HG02571 (cell line): ENCODE measurements around the gene PINK1.

ENCODE experiments used
- ATAC-seq: cut with Tn5 transposase; IDR thresholded peaks from one replicate; pipeline ENCODE4 v1.9.1; 2021; ENCODE audit warnings: mild to moderate bottlenecking, moderate library complexity; ENCODE audit not compliant: unreplicated experiment

Gene PINK1

GRCh38 chr1:20610970-20611369 is 22.3 kb upstream of the PINK1 start:
- ATAC-seq: no peak

- ATAC-seq: no peak
These were observed 21.6 kb upstream of the PINK1 start for GRCh38 chr1:20611652-20612051.

GRCh38 chr1:20612221-20612746 is 21.0 kb upstream of the PINK1 start:
- no peak for ATAC-seq

GRCh38 chr1:20614131-20614579 is 19.1 kb upstream of the PINK1 start:
- ATAC-seq: no peak

GRCh38 chr1:20615946-20616846 is 17.1 kb upstream of the PINK1 start:
- no peak for ATAC-seq

- ATAC-seq: no peak
These were observed 16.3 kb upstream of the PINK1 start for GRCh38 chr1:20616847-20617487.

GRCh38 chr1:20618550-20618949 is 14.7 kb upstream of the PINK1 start:
- no peak for ATAC-seq

GRCh38 chr1:20619999-20620398 is 13.3 kb upstream of the PINK1 start:
- ATAC-seq: no peak

- no peak for ATAC-seq
These were observed 12.2 kb upstream of the PINK1 start for GRCh38 chr1:20621012-20621411.

GRCh38 chr1:20624709-20625108 is 8.5 kb upstream of the PINK1 start:
- ATAC-seq: no peak

GRCh38 chr1:20625176-20626097 is 7.8 kb upstream of the PINK1 start:
- ATAC-seq: no peak

GRCh38 chr1:20626098-20626427 is 7.2 kb upstream of the PINK1 start:
- no peak for ATAC-seq

GRCh38 chr1:20626524-20626923 is 6.7 kb upstream of the PINK1 start:
- ATAC-seq: no peak

GRCh38 chr1:20630729-20631128 is 2.5 kb upstream of the PINK1 start:
- no peak for ATAC-seq

GRCh38 chr1:20632386-20632785 is 872 bp upstream of the PINK1 start:
- ATAC-seq: no peak

- ATAC-seq: no peak
These were observed 871 bp downstream of the PINK1 start for GRCh38 chr1:20634065-20634593.

GRCh38 chr1:20634594-20635084 is 1.4 kb downstream of the PINK1 start:
- ATAC-seq: no peak

- ATAC-seq: no peak
These were observed 3.6 kb downstream of the PINK1 start for GRCh38 chr1:20636785-20637347.

- ATAC-seq: no peak
These were observed 6.9 kb downstream of the PINK1 start for GRCh38 chr1:20640183-20640597.

- ATAC-seq: no peak
These were observed 8.7 kb downstream of the PINK1 start for GRCh38 chr1:20641975-20642374.
